ENCODE data around the gene ACOT11. TPM values are rescaled to one million over a fixed set of nuclear protein-coding genes. Genes with fewer than 3 reads are reported as not detected.

ACOT11 gene
- total RNA-seq, 6 donors from 2014 or later = 2.3 to 13.6 (median 7.0) TPM

DNA sequence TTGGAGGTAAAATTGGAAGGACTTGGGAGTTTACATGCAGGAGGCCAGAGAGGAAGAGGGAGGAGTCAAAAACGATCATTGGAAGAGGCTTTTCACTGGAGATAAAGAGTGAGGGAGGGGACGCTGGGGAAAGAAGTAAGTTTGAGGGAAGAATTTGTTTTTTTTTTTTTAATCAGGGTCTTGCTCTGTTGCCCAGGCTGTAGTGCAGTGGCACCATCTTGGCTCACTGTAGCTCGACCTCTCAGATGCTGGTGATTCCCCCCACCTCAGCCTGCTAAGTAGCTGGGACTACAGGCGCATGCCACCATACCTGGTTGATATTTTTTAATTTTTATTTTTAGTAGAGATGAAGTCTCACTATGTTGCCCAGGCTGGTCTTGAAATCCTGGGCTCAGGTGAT, 92.3 kb downstream of the ACOT11 start:
- no peak for TF ChIP-seq EP300 (IDR thresholded peaks at IDR 0.05)
- TF ChIP-seq POLR2A (IDR thresholded peaks at IDR 0.05) = no peak
- no peak for TF ChIP-seq POLR2AphosphoS5 (IDR thresholded peaks at IDR 0.05)
- no peak for TF ChIP-seq CTCF (IDR thresholded peaks at IDR 0.05)
- ATAC-seq (ENCODE audit: low FRiP score in 2 of 2) = no peak
- H3K4me3 ChIP-seq = no peak overlapping the region
- no peak for DNase-seq
- H3K27me3 ChIP-seq = no peaks in the 10 kb centered on the region
- no peaks in the 10 kb centered on the region for H3K4me1 ChIP-seq
- peaks cover 9 to 19% (median 13%) of the 10 kb centered on the region in 4 donors for H3K9me3 ChIP-seq
- WGBS, 2 donors = 59 to 63% methylated on average over 4 of the region's 4 CpGs
- H3K27ac ChIP-seq = no peak overlapping the region
- H3K36me3 ChIP-seq = no peaks in the 10 kb centered on the region

DNA sequence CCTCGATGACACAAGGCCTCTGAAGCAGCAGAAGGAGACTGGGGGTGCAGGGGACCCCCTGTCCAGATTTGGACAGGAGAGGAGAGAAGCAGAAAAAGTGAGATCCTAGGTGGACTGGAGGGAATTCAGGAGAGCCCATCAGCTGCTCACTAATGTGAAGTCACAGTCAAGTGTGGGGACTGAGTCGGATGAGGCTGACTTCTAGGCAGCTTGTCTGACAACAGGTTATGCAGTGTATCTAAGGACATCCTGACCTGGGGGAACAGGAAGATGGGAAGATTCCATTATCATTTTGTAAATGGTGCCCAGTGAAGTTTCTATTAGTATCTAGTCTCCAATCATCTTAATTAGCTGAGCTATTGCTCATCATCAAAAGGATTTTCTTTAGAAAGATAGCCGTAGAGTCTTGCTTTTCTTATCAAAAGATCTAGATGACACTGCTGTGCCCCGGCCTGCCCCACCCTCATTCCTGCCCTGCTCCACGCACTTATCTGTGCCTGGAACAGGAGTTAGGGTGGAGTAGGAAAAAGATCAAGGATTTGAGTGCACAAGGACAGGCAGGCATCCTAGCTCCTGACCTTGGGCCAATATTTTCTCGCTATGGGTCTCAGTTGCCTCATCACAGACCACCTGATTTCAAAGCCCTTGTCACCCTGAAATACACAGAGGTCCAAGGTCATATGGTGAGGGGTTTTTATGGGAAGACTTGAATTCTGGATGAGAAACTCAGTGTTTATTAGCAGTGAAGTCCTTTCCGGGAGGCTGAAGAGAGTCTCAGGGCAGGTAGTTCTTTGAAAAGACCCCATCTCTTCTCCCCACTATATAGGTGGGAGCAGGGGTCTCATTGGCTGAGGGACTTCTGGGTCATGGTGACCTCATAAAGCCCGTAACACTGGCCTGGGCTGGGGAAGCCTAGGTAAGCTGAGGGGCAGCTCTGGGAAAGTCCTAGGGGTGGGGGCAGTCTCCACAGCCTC, 93.1 kb downstream of the ACOT11 start, which contains the start of gene MROH7:
TSS of gene MROH7 (plus strand) at position 924 of the 974 bp plus-strand sequence. CDS start 11,141 bp downstream, outside the sequence.
- H3K4me3 ChIP-seq = no peak within 1 kb of the TSS
- H3K36me3 ChIP-seq = no peaks in the 10 kb centered on the region
- TF ChIP-seq CTCF (IDR thresholded peaks at IDR 0.05) = no peak
- no peak for TF ChIP-seq EP300 (IDR thresholded peaks at IDR 0.05)
- no peak for TF ChIP-seq POLR2A (IDR thresholded peaks at IDR 0.05)
- H3K9me3 ChIP-seq = peaks cover 9 to 19% (median 13%) of the 10 kb centered on the region in 4 donors
- H3K27ac ChIP-seq = no peak within 1 kb of the TSS
- ATAC-seq (ENCODE audit: low FRiP score in 2 of 2) (no peak), DNase-seq (no peak)
- H3K27me3 ChIP-seq = no peaks in the 10 kb centered on the region
- WGBS, 2 donors = 65 to 69% methylated on average over 7 to 8 of the region's 8 CpGs
- no peaks in the 10 kb centered on the region for H3K4me1 ChIP-seq

- TF ChIP-seq EP300 (IDR thresholded peaks at IDR 0.05) (no peak), POLR2AphosphoS5 (IDR thresholded peaks at IDR 0.05) (no peak), CTCF (IDR thresholded peaks at IDR 0.05) (no peak), POLR2A (IDR thresholded peaks at IDR 0.05) (no peak)
- ATAC-seq (ENCODE audit: low FRiP score in 2 of 2) = no peak
- Histone ChIP-seq H3K36me3 (no peaks in the 10 kb centered on the region), H3K4me3 (no peak overlapping the region), H3K9me3 (peaks cover 9 to 19% (median 13%) of the 10 kb centered on the region in 4 donors), H3K27me3 (no peaks in the 10 kb centered on the region), H3K4me1 (no peaks in the 10 kb centered on the region), H3K27ac (no peak overlapping the region)
- DNase-seq = no peak
Measured at GRCh38 chr1:54643736-54644135, 95.7 kb downstream of the ACOT11 start.

DNA sequence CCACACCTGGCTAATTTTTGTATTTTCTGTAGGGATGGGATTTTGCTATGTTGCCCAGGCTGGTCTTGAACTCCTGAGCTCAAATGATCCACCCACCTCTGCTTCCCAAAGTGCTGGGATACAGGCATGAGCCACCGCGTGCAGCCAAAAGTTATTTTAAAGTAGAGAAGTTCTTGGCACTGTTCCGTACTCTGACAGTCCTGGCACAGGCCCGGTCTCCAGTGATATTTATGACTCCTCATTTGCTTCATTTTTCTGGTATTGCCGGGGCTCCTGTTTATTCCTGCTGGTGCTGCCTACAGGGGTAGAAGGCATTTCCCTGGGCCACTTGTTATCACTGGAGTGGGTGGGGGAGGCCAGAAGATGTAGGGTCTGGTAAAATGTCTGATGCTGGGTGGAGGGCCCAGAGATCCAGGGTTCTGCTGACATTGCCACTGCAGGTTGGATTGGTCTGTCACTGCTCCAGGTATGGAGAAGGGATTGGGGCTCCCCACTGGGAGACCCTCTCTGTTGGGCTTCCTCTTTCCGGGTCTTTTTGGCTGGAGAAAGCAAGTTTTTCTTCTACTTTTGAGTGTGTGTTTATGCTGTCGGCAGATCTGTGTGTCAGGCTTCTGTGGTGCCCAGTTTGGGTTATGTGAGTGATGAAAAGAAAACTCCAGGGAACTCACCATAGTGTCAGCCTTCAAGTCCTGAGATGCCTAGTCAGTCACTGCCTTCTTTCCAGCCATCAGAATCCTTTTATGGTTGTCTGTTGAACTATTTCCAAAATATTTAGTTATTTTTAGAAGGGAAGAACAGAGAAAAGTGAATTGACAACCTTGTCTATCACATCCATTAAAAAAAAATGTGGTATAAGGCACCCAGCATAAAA, 98.0 kb downstream of the ACOT11 start:
- no peak overlapping the region for H3K27ac ChIP-seq
- DNase-seq = no peak

More for the DNA sequence above, 98.0 kb downstream of the ACOT11 start:
- Histone ChIP-seq H3K4me1 (no peaks in the 10 kb centered on the region), H3K4me3 (no peak overlapping the region), H3K27me3 (no peaks in the 10 kb centered on the region), H3K36me3 (no peaks in the 10 kb centered on the region), H3K9me3 (peaks cover 9 to 19% (median 13%) of the 10 kb centered on the region in 4 donors)
- TF ChIP-seq POLR2A (IDR thresholded peaks at IDR 0.05) = no peak
- no peak for TF ChIP-seq POLR2AphosphoS5 (IDR thresholded peaks at IDR 0.05)
- no peak for TF ChIP-seq CTCF (IDR thresholded peaks at IDR 0.05)
- no peak for TF ChIP-seq EP300 (IDR thresholded peaks at IDR 0.05)
- WGBS, 2 donors = 79 to 82% methylated on average over 5 to 7 of the region's 7 CpGs
- ATAC-seq (ENCODE audit: low FRiP score in 2 of 2) = no peak

All from upper lobe of left lung (tissue), 6 donors.